ENCODE measurements around the gene STXBP6. TPM values are rescaled to one million over a fixed set of nuclear protein-coding genes. Genes with fewer than 3 reads are reported as not detected.

STXBP6 gene
- total RNA-seq, 4 donors from 2014 or later, result 2.6 to 5.5 (median 4.4) TPM

GRCh38 chr14:25017562-25017961, 32.4 kb downstream of the STXBP6 start:
- no peaks in the 10 kb centered on the region for H3K27me3 ChIP-seq
- no peak overlapping the region for H3K4me3 ChIP-seq
- in situ Hi-C loops (cut with MboI; ENCODE audit: low sequenced_read_pairs in 4 of 4), result no loop called here
- no peaks in the 10 kb centered on the region for H3K36me3 ChIP-seq
- H3K4me1 ChIP-seq, result no peaks in the 10 kb centered on the region
- no peaks in the 10 kb centered on the region for H3K9me3 ChIP-seq
- no peak overlapping the region for H3K27ac ChIP-seq
- DNase-seq (no peak), ATAC-seq (no peak)
- intact Hi-C loops (cut with DNase I; ENCODE audit: low total_unique reads), result no loop called here
- no peak for TF ChIP-seq CTCF (IDR thresholded peaks at IDR 0.05 in 4 of 5, conservative IDR thresholded peaks at IDR 0.05 in 1 of 5)
- no peak for TF ChIP-seq POLR2A (IDR thresholded peaks at IDR 0.05)

DNA sequence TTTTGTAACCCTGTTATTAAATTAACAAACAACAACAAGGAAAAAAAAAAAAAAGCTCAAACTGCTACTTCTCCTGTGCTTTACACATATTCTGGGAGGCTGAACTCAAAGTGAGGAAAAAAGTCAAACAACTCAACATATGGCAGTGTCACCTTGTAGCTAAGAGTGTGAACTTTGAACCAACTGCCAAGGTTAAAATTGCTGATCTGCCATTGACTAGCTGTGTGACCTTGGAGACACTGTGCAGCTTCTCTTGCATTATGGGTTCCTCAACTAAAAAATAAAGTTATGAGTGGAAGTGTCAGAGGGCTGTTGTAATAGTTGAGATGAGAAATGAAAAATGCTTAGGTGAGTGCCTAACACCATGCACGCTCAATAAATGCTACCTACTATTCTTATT, 34.2 kb downstream of the STXBP6 start:
- H3K4me1 ChIP-seq, result no peaks in the 10 kb centered on the region
- ATAC-seq, result no peak
- in situ Hi-C loops (cut with MboI; ENCODE audit: low sequenced_read_pairs in 4 of 4), result no loop called here

DNA sequence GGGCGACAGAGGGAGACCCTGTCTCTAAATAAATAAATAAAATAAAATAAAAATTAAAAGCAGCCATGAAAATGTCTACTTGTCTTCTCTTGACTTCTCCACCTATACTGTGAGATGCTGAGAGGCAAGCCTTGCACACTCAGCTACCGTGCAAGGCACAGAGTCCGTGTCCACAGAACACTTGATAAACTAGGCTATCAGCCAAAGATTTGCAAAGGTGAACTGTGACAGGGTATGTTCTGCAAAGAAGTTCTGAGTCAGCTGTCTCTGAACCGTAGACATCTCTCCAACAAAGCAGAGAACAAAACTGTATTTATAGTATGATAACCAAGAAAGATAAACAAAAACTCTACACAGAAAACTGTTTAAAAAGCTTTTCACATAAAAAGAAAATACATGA, 35.5 kb downstream of the STXBP6 start:
- H3K27ac ChIP-seq, result no peak overlapping the region
- DNase-seq (no peak), ATAC-seq (no peak)
- H3K27me3 ChIP-seq, result no peaks in the 10 kb centered on the region
- no peak for TF ChIP-seq POLR2A (IDR thresholded peaks at IDR 0.05)
- no peak for TF ChIP-seq CTCF (IDR thresholded peaks at IDR 0.05 in 4 of 5, conservative IDR thresholded peaks at IDR 0.05 in 1 of 5)
- no peaks in the 10 kb centered on the region for H3K4me1 ChIP-seq
- no peak overlapping the region for H3K4me3 ChIP-seq
- H3K9me3 ChIP-seq, result no peaks in the 10 kb centered on the region
- H3K36me3 ChIP-seq, result no peaks in the 10 kb centered on the region
- in situ Hi-C loops (cut with MboI; ENCODE audit: low sequenced_read_pairs in 4 of 4), result no loop called here
- intact Hi-C loops (cut with DNase I; ENCODE audit: low total_unique reads), result no loop called here

More for the DNA sequence above, 34.2 kb downstream of the STXBP6 start:
- intact Hi-C loops (cut with DNase I; ENCODE audit: low total_unique reads), result no loop called here
- DNase-seq, result no peak
- Histone ChIP-seq H3K4me3 (no peak overlapping the region), H3K9me3 (no peaks in the 10 kb centered on the region), H3K27me3 (no peaks in the 10 kb centered on the region), H3K27ac (no peak overlapping the region), H3K36me3 (no peaks in the 10 kb centered on the region)
- no peak for TF ChIP-seq CTCF (IDR thresholded peaks at IDR 0.05 in 4 of 5, conservative IDR thresholded peaks at IDR 0.05 in 1 of 5)
- no peak for TF ChIP-seq POLR2A (IDR thresholded peaks at IDR 0.05)

- H3K27me3 ChIP-seq, result no peaks in the 10 kb centered on the region
- H3K9me3 ChIP-seq, result no peaks in the 10 kb centered on the region
- H3K4me3 ChIP-seq, result no peak overlapping the region
- peaks cover 0 to 7% of the 10 kb centered on the region in 2 donors for H3K4me1 ChIP-seq
- TF ChIP-seq CTCF (IDR thresholded peaks at IDR 0.05 in 4 of 5, conservative IDR thresholded peaks at IDR 0.05 in 1 of 5) (no peak), POLR2A (IDR thresholded peaks at IDR 0.05) (no peak)
- ATAC-seq, result no peak
- intact Hi-C loops (cut with DNase I; ENCODE audit: low total_unique reads) (no loop called here), in situ Hi-C loops (cut with MboI; ENCODE audit: low sequenced_read_pairs in 4 of 4) (no loop called here)
- no peak for DNase-seq
- no peak overlapping the region for H3K27ac ChIP-seq
- H3K36me3 ChIP-seq, result no peaks in the 10 kb centered on the region
Measured at GRCh38 chr14:25011095-25011494, 38.9 kb downstream of the STXBP6 start.

DNA sequence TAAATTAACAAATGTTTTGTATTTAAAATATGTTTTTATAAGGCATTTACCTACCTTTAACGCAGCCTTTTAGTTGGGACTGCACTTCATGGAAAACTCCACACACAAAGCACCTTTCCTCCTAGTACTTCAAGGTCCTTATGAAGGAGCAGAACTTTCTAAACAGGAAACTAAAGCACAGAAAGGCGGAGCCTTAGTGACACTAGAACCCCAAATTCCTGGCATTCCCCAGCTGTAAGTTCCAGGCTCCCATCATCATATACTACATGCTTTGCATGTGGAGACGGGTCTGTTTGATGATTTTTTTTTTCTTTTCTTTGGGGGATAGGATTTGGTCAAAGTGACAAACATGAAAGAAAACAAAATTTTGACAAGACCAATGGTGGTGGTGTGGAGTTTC, 39.5 kb downstream of the STXBP6 start:
- no peak for TF ChIP-seq CTCF (IDR thresholded peaks at IDR 0.05 in 4 of 5, conservative IDR thresholded peaks at IDR 0.05 in 1 of 5)
- TF ChIP-seq POLR2A (IDR thresholded peaks at IDR 0.05), result no peak
- intact Hi-C loops (cut with DNase I; ENCODE audit: low total_unique reads) (no loop called here), in situ Hi-C loops (cut with MboI; ENCODE audit: low sequenced_read_pairs in 4 of 4) (no loop called here)
- H3K36me3 ChIP-seq, result no peaks in the 10 kb centered on the region
- ATAC-seq (no peak), DNase-seq (no peak)
- no peak overlapping the region for H3K27ac ChIP-seq
- no peaks in the 10 kb centered on the region for H3K9me3 ChIP-seq
- H3K4me3 ChIP-seq, result no peak overlapping the region
- peaks cover 0 to 7% of the 10 kb centered on the region in 2 donors for H3K4me1 ChIP-seq
- no peaks in the 10 kb centered on the region for H3K27me3 ChIP-seq
